Forelimb muscle (tissue), 1 donor: ENCODE data around the gene RAG2. TPM values are rescaled to one million over a fixed set of nuclear protein-coding genes. Genes with fewer than 3 reads are reported as not detected.
A peak's percentile ranks its signal among the peaks of the same experiment; 100 is the strongest.

Experiments
- DNase-seq: peaks from one replicate; pipeline ENCODE4 v3.0.0-alpha.2; 2013; ENCODE audit warnings: low read depth
- polyA plus RNA-seq: library from polyadenylated mRNA; unstranded; fragments of 120-200 nt; gene quantifications from one replicate; pipeline ENCODE4 v1.2.1, GENCODE V29; 2013; ENCODE audit not compliant: insufficient read length

RAG2 gene
- polyA plus RNA-seq: 0.19 TPM

DNA sequence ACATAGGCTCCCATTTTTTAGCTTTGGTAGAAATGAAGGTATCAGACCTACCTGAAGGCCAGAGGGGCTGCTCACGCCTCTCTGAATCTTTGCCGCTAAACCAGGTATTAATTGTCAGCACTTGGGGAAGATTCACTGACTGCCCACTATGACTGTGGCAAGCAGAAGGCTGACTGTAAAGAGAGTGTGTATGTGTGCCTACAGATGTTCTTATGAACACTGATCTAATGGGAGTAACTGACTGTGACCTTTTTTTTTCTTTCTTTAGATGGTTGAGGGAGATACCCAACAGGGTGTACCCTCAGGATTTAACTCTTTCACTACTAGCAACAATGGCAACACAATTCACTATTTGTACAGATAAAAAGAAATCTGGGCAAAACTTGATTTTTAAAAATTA, at the start of gene RAG2:
Gene RAG2 (minus strand): TSS at position 186 of the 400 bp plus-strand sequence. CDS start 4,068 bp downstream, outside the sequence.
- no peak for DNase-seq

DNA sequence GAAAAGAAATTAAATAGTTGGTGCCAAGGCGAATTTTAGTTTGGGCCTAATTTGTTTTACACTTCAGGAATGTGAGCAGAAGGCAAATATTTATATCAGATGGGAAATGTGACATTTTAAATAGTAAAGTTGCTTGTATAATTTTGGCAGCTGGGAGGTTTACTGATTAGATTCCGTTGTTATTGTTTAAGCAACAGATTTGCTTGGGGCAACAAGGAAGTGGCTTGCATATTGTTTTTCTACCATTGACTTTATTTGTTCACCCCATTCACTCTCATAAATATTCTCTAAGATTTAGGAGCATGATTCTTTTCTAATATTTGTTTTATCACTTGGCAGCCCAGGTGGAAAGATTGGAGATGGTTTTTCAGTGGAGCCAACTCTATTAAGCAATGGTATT, 40.5 kb upstream of the RAG2 start:
- DNase-seq: no peak

DNA sequence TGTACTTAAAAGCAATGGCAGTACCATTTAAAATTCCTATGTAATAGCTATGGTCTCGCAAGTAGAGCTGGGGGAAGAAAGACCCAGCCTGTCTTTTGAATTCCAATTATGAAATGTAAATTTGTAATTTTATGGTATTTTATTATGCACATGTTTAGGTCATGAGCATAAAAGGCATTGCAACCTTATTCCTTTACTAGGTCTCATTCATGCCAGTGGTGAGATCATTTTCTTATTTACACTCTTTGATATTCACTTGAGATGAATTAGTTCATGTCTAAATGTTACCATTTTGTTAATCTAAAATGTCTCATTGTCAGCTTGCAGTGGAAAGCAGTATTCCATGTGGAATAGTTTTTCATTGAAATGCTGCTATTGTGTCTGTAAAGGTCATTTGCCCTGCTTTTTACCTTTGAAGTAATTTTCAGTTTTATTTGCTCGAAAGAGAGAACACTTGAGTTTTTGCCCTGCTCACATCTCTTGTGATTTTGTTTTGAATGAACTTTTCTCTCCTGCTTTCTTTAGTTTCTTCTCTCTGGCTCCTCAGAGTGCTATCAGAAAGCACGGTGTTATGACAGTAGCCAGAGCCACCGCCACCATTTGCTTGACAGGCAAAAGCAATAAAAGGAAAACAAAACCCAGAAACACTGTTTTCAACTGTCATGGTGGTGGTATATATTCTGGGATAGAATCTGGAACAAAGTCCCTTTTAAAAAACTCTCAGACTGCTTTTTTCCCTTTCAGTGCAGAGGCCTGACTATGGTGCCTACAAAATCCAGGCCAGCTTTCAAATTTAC, 37.2 kb upstream of the RAG2 start:
- no peak for DNase-seq

DNA sequence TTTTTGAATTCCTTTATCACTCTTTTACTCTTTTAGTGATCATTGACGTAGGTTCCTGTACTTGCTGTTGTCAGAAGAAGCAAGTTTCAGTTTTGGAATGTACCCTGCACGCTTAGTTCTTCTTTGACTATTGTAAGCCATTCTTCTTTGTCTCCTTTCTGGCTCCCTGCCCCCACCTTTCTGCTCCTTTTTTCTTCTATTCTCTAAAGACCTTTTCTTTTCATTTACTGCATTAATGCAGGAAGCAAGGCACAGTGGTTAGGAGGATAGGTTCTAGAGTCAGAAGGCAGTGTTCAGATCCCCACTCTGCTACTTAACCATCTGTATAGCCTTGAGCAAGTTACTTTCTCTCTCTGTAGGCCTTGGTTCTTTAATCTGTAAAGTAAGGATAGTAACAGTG, 33.7 kb upstream of the RAG2 start:
- no peak for DNase-seq

DNA sequence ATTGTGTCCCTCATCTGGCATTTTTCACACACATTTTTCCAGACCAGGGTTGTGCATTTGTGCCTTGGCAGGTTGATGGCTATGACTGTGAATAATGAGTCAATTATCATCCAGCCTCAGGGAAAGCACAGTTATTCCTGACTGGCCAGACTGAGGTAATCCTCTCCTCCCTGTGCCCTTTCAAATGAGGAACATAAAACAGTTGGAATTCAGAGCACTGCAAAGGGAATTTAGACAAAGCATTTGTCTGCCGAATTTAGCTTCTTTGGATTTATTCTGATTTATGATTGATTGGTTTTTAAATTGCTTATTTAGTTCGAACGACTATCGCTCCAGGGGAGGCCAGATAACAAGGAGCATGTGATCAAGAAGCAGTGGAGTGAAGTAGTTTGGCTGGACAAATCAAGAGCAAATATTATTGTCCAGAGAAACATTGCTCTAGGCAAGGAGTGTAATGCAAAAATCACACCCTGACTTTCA, 30.8 kb upstream of the RAG2 start:
- DNase-seq: no peak

DNA sequence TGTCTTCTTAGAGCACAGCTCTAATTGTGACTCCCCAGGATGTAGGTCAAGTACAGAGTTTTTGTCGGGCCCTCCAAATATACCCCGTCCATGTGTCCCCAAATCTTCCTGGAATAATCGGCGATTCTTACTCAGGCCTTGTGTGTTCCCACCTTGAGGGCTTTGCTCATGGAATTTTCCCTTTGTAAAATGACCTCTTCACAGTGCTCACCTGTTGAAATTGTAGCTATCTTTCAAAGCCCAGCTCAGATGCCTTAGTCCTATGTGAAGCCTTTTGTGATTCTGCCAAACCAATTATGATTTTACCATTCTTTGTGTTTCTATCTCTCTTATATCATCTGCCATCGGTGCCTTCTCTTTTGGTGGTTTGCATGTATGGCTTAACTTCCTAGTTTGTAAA, 30.1 kb upstream of the RAG2 start:
- DNase-seq: no peak

DNA sequence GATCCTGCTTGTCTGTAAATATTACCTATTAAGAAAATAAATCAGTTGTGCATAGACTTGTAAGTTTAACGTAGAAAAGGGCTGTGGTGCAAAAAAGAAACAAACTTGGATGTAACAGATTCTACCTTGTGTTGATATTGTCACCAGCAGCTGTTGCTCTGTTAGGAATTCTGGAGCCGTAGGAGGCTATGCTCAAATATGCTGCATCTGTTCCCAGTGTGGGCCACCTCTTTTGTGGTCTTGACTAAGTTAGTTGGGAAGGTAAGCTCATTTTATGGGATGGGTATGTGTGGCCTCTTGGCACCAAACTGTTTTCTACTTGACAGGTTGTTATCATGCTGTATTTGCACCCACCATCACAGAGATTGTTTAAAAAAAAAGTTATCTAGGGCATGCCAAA, 29.4 kb upstream of the RAG2 start:
- DNase-seq: no peak

DNA sequence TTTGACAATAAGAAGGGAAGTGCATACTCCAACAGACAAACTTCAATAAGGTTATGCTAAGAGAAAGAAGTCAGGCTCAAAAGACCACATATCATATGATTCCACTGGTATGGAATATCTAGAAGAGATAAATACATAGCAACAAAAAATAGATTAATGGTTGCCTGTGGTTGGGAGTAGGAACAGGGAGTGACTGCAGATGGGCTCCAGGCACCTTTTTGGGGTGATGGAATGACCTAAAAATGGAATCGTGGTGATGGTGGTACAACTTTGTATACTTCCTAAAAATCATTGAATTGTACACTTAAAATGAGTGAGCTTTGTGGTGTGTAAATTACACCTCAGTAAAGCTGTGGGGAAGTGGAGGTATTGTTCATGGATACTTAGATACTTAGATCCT, 29.0 kb upstream of the RAG2 start:
- DNase-seq: no peak

DNA sequence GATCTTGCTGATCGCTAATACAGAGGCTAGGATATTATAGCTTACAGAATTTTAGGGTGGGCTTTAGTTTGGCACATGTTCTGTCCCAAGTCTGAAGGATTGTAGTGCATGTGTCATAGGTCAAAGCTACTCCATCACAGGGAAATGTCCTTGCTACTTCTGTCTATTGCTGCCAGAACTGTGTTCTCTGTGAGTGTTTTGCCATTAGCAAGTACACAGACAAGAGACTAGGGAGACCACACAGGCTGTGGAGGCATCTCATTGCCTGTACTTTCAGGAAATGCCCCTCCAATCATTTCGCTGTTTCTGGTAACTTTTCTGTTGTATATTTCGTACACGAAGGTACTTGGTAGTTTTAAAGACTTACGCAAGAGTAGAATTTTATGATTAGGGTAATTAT, 25.5 kb upstream of the RAG2 start:
- no peak for DNase-seq

DNA sequence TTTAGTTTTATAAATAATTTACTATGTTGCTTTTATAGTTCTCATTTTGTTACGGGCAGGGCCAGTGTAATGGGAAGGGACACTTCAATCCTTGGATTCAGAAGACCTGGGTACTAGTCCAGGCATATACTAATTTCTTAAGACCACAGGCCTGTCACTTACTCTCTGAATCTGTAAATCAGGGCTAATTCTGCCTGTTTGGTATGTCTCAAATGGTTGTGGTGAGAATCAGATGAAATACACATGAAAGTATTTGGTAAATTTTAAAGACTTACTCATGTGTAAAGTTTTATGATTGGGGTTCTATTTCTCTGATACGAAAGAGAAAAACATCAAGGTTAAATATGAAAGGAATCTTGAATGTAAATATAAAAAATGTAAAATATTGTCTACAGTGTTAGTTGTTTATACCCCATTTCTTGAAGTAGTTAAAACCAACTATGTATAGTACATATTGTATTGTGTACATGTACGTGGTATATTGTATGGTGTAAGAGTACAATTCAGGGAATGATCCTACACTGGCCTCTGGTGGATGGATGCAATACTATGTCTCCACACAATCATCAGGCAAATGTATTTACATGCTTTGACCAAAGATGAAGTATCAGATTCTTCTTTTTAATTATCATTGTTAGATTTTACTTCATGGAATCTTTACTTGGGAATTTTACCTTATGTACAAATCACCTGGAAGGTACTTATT, 24.5 kb upstream of the RAG2 start:
- DNase-seq: no peak

DNA sequence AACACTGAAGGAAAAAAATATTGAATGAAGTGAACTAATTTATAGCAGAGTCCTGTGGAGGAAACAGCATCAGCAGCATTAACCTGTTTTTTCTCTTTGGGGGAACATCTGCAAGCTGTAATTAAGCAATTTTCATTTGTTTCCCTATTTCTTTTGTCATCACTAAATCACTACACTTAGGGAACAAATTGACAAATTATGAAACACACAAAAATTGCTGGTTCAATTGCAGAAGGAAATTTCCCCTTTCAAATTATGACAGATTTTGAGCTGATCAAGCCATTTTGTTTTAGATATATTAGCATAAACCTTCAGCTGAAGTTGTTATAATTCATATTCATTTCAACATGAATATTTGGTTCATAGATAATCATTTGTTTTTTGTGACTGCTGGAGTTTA, 22.2 kb upstream of the RAG2 start:
- no peak for DNase-seq

DNA sequence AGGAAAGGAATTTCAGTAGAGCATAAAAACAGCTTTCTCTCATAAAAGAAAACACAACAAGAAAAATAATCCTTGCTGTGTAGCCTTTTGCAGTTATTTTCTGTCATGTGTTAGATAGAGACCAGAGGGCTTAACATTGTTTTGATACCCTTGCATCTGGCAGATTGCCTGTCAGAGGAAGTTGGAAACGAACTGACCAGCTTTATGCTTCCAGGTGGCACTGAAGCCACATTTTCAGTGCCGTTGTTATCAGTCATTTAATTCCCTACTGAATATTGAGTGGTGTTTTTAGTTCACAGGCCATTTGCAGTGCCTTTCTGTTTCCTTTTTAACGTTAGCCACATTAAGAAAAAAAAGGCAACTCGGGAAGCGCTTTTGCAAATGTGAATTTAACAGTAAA, 21.5 kb upstream of the RAG2 start:
- peak; percentile 4 for DNase-seq

DNA sequence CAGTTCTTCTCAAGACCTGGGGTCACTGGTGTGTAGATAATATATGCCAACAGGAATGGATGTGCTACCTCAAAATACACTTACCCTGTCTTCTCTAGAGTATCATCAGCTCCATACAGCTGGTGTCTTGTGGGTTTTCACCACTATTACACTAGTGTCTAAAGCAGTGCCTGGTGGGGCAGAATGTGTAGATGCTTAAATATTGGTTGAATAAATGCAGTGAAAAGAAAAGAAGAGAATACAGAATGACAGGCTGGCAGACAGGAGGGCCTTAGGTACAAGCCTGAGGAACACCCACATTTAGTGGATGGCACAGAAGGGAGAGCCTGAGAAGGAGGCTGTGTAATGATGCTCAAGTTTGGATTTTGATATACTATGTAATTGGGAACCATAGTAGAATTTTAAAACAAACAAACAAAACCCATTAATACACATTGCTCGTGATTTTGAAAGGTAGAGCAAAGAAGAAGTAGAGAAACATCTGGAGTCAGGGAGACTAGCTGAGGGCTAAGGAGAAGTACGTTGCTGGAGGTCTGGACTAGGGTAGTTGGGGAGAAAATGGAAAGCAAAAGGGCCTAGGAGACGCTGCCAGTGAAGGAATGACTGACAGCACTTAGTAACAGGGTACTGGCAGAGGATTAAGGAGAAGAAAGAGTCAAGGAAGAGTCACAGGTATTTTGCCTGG, 20.5 kb upstream of the RAG2 start:
- DNase-seq: no peak

DNA sequence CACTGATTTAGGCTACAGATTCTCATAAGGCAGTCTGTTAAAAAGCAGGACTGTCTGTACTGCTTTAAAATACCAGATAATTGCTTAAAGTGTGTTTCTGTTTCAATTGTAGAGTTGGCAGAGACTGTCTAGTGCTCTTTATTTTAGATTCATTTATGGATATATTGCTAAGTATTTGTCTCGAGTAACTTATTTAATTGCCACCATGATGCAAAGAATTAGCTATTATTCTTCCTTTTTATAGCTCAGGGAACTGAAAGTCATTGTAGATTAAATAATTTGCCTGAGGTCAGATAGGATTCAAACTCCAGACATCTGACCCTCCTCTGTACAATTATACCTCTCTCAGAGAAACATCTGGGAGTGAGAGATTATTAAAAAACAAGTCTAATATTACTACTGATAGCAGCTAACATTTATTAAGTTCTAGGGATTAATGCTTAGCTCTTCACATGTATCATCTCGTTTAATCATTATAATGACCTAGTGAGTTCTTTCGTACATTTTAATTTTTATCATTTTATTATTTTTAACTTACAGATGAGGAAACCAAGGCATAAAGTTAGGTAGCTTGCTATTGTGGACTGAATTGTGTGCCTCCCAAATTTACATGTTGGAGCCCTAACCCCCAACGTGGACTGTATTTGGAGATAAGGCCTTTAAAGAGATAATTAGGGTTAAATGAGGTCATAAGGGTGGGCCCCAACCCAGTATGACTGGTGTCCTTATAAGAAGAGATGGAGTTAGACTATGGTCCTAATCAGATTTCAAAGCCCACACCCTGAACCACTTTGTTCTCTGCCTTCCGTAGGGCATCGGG, 19.7 kb upstream of the RAG2 start:
- DNase-seq: no peak

DNA sequence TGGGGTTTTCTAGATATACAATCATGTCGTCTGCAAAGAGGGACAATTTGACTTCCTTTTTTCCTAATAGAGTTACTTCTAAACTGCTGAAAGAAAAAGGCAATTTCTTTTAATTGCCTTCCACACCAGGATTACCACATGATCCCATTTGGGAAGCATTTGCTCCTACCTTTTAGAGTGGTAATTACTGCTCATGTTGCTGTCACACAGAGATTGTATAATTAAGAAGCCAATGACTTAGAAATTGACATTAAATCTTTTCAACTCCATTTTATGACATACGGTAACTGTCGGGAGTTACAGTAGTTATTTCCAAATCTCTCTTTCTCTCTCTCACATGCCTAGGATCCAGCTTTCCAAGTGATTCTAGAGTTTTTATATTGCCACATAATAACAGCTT, 17.8 kb upstream of the RAG2 start:
- no peak for DNase-seq

DNA sequence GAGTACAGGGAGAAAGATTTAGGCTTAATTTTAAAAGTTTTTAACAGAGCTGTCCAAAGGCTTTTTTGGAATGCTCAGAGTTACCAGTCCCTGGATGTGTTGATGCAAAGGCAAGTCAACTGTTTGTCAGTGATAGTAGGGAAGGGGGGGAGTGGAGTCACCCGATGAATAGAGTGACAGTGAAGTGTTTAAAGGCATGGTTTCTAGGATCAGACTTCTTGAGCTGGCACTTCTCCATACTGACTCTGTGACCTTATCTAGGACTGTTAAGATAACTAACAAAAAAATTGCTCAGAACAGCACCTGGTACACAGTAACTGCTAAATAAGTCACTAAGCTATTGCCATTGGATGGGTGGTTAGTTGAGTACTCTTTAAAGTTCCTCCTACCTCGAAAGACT, 11.3 kb upstream of the RAG2 start:
- no peak for DNase-seq

DNA sequence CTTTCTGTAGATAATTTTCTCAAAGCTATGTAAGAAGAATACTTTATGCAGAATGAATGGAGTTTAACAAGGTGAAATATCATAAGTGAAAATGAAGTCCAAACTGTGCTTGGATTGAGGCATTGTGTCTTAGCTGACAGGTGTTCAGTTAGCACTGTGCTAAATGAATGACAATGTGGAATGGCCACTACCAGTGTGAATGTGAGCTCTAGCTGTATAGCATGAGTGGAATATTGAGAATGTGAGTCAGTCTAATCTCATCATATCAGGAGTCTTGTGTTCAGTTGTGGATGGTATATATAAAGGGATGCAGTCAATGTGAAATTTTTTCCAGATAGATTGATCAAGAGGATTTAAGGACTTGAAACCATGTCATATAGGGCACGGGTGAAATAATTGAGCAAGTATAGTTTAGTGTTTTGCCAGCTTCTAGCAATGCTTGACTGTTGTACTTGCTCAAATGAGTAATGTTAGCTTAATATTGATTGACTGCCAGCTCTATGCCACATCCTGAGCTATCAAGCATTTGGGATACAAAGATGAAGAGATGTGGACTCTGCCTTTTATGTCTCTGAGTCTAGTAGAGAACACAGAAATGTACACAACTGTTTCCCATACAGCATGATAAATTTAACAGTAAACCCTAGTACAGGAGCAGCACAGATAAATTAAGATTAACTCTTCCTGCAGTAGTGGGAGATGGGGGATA, 10.6 kb upstream of the RAG2 start:
- DNase-seq: no peak

DNA sequence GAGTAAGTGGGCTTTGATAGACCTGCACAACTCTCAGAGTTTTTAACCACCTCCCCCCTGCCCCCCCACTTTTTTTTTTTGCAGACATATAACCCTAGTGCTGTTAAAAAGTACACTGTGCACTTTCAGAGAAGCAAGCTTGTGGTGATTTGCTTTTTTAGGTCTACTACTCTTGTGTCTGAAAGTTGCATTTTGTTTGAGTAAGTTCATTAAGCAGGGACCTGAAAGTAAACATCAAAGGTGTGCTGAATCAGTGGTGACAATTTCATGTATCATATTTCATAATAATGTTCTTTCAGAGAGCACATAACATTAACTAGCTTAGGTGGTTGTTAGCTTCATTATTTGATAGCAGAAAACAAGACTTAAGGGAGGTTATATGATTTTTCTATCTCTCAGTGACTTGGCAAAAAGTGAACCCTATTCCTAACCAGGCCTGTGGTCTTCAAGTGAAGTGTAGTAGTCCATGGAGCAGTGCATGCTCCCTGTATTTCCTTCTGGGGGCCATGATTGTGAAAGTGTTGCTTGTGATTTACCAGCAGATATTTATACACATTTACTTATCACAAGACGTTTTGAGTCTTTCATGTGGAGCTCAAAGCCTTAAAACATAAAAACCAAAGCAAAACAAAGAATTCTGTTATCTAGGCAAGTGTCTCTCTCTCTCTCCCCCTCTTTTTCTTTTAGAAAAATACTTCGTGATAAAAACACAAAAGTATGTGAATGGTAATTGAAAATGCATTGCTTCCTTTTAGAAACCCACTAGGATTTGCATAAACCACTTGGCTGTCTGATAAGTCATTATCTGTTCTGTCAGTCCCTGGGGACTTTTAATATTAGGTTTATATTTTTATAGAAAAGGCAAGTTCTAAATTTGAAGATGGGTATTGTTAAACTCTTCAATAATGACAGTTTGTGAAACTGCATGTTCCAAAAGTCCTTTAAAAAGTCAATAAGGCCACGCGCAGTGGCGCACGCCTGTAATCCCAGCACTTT, 7.5 kb upstream of the RAG2 start:
- DNase-seq: no peak

DNA sequence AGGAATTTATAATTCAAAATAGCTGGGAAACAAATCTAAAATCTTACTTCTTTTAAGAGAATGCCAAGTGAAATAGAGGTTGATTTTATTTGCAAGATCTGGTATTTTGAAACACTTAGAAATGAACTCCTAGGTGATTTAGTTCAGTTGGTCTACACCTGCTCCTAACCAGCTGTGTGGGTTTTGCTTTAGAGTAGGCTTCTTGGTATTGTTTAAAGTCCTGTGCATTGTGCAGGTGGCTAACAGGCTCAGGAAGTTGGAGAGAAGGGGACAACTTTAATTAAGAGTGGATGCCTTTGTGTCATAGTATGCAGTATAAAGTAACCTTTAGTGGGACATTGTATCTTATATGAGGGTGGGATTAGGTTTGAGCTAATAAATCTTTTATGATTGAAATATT, 4.1 kb upstream of the RAG2 start:
- no peak for DNase-seq

DNA sequence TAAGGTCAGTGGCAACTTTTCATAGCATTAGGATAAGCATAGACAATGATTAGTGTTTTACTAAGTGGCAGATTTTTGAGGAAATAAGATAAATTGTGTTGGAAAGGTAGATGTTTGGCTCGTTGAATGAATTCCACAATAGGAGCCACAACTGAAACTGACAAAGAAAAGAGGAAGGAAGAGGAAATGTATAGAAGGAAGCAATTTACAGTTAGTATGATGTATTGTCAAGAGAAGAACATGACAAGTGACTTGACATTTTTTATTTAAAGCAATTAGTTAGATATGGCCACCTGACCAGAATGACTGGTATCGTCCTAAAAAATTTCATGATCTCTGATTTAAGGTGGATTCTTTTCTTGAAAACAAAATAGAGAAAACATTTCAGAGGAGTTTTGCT, 3.1 kb upstream of the RAG2 start:
- no peak for DNase-seq
